DMS79 (cell line): Measurements from ENCODE around the gene TBL1X.
"Not testable (repeated sequence)": the region's sequence is repeated elsewhere in the genome, so short reads cannot be mapped to it uniquely, and the experiment has no call there.

ENCODE experiments used
- DNase-seq: peaks from one replicate; lab custom pipeline; 2025; lab: John Stamatoyannopoulos, UW

TBL1X gene

DNA sequence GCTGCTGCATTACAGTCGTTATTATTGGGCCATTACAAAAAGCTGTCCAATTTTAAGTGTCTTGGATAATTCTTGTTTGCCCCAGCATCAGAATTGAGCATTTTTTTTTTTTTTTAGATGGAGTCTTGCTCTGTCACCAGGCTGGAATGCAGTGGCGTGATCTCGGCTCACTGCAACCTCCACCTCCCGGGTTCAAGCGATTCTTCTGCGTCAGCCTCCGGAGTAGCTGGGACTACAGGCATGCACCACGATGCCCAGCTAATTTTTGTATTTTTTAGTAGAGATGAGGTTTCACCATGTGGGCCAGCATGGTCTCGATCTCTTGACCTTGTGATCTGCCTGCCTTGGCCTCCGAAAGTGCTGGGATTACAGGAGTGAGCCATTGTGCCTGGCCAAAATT lies 71.3 kb downstream of the TBL1X start:
- not testable (repeated sequence) for DNase-seq

- DNase-seq, result no peak
These were observed 72.9 kb downstream of the TBL1X start for GRCh38 chrX:9537781-9538180.

DNA sequence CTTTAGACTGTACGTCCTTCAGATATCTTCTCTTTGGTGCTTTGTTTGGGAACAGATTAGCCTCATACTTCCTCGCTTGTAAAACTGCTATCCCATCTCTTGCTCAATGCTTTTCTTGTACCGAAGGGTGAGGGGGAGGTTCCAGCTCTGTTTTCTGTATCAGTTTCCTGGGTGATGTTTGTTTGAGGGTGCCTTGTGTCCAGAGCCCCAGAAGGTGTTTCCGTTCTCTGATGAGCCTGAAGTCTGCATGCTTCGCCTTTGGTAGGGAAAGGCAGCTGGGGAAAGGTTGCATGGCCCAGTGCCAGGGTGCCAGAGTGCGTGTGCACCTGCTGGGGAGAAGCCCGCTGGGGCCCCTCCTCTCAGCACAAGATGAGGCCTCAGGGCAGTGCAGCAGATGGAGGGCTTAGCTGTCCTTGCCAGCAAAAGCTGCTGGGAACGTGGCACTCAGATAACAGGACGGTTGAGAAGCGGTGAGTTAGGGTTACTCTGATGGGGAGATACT lies 73.7 kb downstream of the TBL1X start:
- DNase-seq, result peak; percentile 63

DNA sequence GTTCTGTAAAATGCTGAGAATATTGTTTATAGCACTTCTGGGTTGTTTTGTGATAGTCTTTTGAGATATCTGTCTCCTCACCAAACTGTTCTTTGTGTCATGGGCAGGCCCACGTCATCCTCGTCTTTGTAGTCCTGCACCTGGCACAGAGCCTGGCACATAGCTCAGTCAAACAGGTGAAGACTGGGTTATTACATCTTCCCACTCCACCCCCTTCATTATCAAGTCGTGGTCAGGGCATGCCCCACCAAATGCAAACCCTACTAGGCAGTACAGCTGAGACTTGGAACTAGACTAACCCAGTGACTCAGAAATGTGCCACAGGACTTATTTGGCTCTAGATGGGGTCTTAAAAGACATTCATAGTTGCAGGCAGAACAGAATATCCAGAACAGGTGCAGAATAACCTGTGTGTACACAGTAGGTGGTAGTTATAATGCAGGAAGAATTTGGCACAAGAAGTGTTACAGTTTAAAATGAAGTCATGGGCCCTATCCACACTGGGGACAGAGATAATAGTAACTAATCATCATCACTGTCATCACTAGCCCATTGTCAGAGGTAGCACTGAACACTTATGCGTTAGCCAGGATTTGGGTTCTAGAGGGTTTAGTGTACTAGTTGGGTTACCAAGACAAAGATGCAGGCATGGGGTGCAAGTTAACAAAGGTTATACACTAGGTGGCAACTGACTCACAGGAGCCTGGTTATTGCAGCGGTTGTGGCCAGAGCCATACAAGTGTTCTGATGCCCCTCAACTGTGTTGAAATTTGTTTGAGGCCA lies 74.9 kb downstream of the TBL1X start:
- DNase-seq, result no peak

DNA sequence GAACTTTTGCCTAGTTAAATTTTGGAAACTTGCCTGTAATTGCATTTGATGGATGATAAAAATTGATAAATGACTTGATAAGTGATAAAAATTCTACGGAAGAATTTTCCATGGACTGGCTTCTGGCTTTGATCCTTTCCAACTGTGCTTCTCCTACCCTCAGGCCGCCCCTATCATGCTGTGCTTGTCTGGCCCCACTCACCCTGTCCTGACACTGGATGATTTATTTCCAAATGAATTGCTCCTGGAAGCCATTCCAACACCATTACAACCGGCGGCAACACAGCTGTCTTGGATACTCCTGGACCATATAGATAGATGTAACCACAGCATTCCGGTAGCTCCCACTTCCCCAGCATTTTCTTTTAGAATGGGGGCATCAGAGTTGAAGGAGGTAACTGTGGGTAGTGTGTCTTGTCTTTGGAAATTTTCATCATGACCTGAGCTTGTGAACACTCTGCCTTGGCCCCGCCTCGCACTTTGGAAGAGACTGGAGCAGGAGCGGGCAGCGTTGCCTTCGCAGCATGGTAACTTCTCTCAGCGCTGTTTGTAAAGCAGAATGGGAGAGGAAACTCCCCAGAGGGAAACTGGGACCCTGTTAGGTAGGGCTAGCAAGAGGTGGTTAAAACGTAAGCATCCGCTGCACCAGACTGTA lies 77.4 kb downstream of the TBL1X start:
- DNase-seq, result no peak

GRCh38 chrX:9542761-9543111 lies 77.9 kb downstream of the TBL1X start:
- DNase-seq, result no peak

DNA sequence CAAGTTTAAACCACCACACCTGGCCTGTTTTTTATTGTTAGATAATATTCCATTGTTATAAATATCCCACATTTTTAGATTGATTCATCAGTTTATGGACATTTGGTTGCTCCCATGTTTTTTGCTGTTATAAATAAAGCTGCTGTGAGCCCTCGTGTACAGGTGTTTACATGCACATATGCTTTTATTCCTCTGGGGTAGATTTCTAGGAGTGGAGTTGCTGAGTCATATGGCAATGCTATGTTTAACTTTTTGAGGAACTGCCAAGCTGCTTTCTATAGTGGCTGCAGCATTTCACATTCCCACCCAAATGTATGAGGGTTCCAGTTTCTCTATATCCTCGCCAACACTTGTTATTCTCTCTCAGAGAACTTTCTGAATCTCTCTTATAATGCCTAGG lies 90.5 kb downstream of the TBL1X start:
- no peak for DNase-seq

DNA sequence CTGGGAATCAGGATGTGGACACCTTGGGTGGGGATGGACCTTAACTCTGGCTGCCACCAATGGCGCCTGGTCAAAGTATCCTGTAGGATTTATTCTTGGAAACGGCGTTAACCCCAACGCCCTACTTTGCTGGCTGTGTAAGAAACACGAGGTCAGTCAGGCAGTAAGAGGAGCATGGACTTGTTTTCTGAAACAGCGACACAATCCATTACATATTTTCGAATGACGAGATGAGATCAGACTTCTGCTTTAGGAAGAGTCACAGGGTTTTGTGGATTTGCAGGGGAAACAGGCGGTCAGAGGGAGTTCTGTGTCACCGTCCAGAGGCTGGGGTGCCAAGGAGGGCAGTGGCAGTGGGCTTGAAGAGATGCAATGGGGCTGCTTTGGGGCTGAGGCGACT lies 92.2 kb downstream of the TBL1X start:
- DNase-seq, result no peak

DNA sequence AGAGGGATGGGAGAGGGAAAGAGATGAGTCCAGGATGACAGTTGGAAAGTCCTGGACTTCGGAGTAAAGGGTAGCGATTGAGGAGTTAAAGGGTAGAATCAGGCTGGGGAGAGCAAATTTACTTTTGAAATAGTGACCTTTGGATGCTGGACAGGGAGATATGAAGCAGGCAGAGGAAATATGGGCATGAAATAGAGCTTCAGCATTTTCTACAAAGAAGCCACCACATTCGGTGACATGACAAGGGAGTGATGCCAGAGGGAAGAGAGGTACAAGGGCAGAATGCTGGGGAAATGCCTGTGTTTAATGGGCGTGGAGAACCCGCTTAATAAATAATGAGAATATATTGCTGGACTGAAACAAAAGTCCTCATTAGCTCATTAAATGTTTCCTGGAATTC lies 92.7 kb downstream of the TBL1X start:
- DNase-seq, result no peak

DNA sequence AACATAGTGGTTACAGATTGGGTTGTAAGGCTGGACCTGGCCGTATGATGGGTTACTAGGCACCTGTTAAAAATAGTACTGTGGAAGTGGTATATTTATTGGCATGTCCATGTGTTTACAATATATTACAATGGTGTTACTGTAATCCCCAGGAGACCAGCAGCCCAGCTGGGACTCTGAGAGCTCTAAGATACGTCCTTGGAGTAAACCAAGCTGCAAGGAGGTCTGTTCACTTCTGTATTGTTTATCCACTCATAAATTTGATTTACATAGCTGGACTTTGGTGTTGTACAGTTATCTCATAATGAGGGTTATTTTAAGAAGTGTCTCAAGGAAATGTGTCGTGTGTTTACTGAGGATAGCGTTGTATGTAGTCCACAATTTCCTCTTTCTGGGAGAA lies 93.8 kb downstream of the TBL1X start:
- no peak for DNase-seq

- DNase-seq, result no peak
These were observed 95.4 kb downstream of the TBL1X start for GRCh38 chrX:9560219-9560618.

- no peak for DNase-seq
These were observed 96.3 kb downstream of the TBL1X start for GRCh38 chrX:9561199-9561598.

DNA sequence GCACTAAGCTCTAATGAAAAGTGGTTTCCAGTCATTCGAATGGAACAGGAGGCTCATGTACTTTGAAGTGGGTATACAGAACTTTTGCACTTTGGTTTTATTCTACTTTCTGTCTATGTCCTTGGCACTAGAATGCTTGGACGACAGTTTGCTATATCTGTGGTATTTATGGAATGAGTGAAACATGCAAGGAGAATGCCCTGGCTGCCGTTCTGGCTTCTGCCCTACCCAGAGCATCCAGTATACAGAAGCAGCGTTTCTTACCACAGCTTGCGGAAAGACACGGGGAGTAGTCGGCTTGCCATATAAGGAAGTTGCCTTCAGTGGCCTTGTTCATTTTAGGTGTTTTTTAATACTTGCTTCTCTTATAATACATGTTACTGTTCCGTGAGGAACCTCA lies 98.0 kb downstream of the TBL1X start:
- no peak for DNase-seq

DNA sequence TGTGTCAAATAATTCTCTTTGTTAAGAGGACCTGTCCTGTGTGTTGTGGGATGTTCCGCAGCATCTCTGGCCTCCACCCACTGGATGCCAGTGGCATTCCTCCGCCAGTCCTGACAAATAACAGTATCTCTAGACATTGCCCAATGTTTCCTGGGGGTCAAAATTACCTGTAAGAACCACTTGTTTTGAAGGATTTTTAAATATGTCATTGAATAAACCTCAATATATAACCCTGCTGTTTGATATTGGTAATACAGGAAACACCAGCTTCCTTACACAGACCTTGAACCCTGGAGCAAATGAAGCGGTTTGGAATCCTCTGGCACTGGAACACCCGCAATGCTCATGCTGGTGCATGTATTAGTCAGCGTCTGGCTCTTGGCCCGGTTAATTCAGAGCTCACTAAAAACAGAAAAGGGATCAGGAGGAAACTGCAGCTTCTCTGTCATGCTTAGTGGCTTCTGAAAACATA lies 101.3 kb downstream of the TBL1X start:
- DNase-seq, result no peak

DNA sequence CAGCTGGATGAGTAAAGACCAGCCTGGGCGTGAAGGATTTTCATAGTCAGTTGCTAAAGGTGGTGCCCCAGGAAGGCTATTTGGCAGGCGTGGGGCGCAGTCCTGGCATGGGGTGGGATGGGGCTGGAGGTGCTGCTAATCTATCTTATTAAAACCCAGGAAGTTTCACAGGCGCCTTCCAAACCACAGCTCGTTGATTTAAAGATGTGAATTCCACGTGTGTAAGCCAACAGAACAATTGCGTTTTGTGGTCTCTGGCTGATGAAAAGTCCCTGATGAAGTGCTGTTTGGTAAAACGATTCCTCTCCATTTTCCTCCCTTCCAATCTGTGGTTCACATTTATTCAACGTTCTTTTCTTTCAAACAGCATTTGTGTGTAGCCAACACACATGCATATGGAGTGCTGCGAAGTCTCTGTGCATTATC lies 105.0 kb downstream of the TBL1X start:
- no peak for DNase-seq

DNA sequence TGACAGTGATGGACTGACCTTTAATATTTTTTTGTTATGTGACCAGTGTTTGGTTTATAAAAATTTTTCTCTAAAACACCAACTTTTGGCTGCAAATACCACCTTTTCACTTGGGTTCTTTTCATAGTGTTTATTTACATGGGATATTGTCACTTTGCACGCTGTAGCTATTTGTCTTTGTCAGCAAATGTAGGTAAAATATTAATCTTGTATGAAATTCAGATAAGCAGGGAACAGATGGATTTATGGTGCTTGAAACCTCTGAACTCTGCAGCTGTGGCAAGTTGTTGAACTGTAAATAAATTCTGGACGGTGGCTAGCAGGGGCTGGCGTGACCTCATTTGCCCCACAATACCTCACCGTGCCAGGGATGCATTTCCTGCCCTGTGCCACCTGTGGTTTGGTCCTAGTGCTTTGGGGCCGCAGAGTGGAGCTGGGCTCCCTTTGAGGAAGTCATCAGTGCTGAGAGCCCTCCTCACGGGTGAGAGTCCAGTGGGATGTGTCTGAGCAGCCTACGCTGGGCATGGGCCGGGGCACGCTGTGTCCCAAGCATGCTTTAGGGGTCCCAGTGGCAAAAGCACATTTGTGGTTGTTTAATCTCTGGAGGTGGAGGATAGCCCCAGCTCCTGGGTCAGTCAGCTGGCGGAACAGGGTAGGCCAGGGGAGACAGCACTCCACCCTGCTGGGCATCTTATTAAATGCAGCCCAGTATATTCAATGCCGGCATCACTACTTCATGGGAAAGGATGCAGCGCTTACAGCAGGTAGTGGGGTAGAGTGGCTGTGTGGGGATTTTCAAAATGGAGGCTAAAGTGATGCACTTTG lies 108.6 kb downstream of the TBL1X start:
- no peak for DNase-seq

DNA sequence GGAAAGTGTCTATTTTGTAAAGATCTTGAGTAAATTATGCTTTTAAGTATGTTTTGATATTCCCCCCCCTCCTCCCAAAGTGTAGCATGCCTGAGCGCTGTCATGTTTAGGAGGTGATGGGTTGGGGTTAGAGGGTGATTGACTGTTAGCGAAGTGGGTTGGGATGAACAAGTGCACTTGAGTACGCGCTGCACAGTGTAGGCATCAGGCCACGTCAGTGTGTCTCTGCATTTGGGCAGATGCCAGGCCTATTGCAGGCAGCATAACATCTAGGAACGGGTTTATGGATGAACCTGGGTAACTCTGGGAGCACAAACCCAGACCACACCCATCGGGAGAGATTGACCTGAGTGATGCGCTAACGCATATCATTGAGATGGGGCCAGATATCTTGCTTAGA lies 111.2 kb downstream of the TBL1X start:
- DNase-seq, result no peak

DNA sequence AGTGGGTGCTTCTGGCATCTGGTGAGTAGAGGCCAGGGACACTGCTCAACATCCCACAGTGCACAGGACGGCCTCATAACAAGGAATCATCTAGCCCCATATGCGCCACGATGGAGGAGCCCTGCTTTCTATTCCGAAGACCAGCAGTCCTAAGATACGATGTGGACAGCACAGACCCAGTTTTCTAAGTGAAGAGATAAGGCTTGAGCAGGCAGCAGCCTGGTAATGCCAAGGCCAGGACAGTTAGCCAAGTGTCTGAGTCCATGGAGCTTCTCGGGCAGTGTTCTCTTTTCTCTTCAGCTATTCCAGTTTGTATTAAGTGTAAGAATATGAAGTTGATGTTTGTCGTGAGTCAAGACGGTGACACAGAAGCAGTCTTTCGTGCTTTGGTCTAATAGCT lies 112.7 kb downstream of the TBL1X start:
- no peak for DNase-seq

GRCh38 chrX:9578083-9578779 lies 113.4 kb downstream of the TBL1X start:
- DNase-seq, result no peak

- no peak for DNase-seq
These were observed 117.0 kb downstream of the TBL1X start for GRCh38 chrX:9581771-9582385.

GRCh38 chrX:9582956-9583355 lies 118.1 kb downstream of the TBL1X start:
- DNase-seq, result no peak

- no peak for DNase-seq
These were observed 122.1 kb downstream of the TBL1X start for GRCh38 chrX:9586992-9587392.
